Uterus (tissue), 2 donors: Measurements from ENCODE around the gene PTPN1.

Source experiments
- POLR2A ChIP-seq, 2 donors: fragments of 450-650 bp; IDR thresholded peaks; one replicate each; pipeline ENCODE4 v1.6.1; 2016; ENCODE audit warnings: antibody characterized with exemption in 2 of 2, mild to moderate bottlenecking in 1 of 2, moderate library complexity in 1 of 2
- TF ChIP-seq, protein P1 (sequence below), 4 experiments: fragments of 200-600 bp in 2 of 4; fragments of 450-650 bp in 2 of 4; sonication (generic) in 2 of 4; IDR thresholded peaks; one replicate each; pipeline ENCODE4 v1.5.1; 2016 to 2019; ENCODE audit warnings: antibody characterized with exemption in 4 of 4, mild to moderate bottlenecking in 2 of 4, moderate library complexity in 1 of 4

DNA sequence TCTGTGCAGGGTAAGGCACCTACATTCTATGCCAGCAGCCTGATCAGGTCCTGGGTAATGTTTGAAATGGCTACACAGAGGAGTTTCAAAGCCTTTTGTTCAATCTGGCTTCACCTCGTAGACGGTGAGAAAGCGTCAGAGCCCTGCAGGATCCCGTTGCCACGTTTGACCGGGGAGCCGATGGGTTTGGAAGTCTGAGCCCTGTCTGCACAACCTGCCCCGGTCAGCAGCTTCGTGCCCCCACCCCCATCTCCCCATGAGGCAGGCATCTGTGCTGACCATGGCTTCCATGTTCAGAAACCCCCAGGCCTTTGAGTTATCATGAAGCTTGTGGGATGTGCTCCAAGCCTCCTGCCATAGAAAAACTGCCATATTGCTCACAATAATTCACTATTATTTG, 63.9 kb downstream of the PTPN1 start:
- no peak for TF ChIP-seq POLR2A (IDR thresholded peaks at IDR 0.05)
- TF ChIP-seq, protein P1, sequence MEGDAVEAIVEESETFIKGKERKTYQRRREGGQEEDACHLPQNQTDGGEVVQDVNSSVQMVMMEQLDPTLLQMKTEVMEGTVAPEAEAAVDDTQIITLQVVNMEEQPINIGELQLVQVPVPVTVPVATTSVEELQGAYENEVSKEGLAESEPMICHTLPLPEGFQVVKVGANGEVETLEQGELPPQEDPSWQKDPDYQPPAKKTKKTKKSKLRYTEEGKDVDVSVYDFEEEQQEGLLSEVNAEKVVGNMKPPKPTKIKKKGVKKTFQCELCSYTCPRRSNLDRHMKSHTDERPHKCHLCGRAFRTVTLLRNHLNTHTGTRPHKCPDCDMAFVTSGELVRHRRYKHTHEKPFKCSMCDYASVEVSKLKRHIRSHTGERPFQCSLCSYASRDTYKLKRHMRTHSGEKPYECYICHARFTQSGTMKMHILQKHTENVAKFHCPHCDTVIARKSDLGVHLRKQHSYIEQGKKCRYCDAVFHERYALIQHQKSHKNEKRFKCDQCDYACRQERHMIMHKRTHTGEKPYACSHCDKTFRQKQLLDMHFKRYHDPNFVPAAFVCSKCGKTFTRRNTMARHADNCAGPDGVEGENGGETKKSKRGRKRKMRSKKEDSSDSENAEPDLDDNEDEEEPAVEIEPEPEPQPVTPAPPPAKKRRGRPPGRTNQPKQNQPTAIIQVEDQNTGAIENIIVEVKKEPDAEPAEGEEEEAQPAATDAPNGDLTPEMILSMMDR (IDR thresholded peaks at IDR 0.05), result no peak
